Activated CD4-positive, alpha-beta T cell treated with anti-CD3 and anti-CD28 coated beads, Interleukin-2, Interleukin-6, amounts not matched to agents 100 ng/mL and 50 ng/mL, durations not matched to agents 16 hours and 8 hours (primary cell): ENCODE data around the gene COX7A2L.
"Not testable (repeated sequence)": the region's sequence is repeated elsewhere in the genome, so short reads cannot be mapped to it uniquely, and the experiment has no call there.

Experiments
- DNase-seq: peaks from one replicate; pipeline ENCODE4 v3.0.0-alpha.2; 2020

Gene COX7A2L

GRCh38 chr2:42360890-42361727, at the start of gene COX7A2L:
Gene COX7A2L, minus strand, starts transcription at chr2:42361217. Its CDS starts 56 bp downstream, at chr2:42361161.
- DNase-seq = peak; percentile 98

- no peak for DNase-seq
These were observed 47.0 kb upstream of the COX7A2L start for GRCh38 chr2:42408009-42408408.

GRCh38 chr2:42407476-42407875, 46.5 kb upstream of the COX7A2L start:
- DNase-seq = no peak

GRCh38 chr2:42404676-42405075, 43.7 kb upstream of the COX7A2L start:
- no peak for DNase-seq

GRCh38 chr2:42401773-42402172, 40.8 kb upstream of the COX7A2L start:
- no peak for DNase-seq

GRCh38 chr2:42398052-42398451, 37.0 kb upstream of the COX7A2L start:
- not testable (repeated sequence) for DNase-seq

- not testable (repeated sequence) for DNase-seq
These were observed 32.3 kb upstream of the COX7A2L start for GRCh38 chr2:42393320-42393719.

- no peak for DNase-seq
These were observed 31.2 kb upstream of the COX7A2L start for GRCh38 chr2:42392191-42392590.

- no peak for DNase-seq
These were observed 29.5 kb upstream of the COX7A2L start for GRCh38 chr2:42390401-42390969.

GRCh38 chr2:42386682-42387081, 25.7 kb upstream of the COX7A2L start:
- DNase-seq = peak; percentile 13

- DNase-seq = no peak
These were observed 24.2 kb upstream of the COX7A2L start for GRCh38 chr2:42385225-42385624.

GRCh38 chr2:42383855-42384530, 23.0 kb upstream of the COX7A2L start:
- DNase-seq = no peak

GRCh38 chr2:42382144-42382543, 21.1 kb upstream of the COX7A2L start:
- DNase-seq = no peak

GRCh38 chr2:42380026-42380425, 19.0 kb upstream of the COX7A2L start:
- DNase-seq = not testable (repeated sequence)

GRCh38 chr2:42378415-42378814, 17.4 kb upstream of the COX7A2L start:
- DNase-seq = no peak

- no peak for DNase-seq
These were observed 15.7 kb upstream of the COX7A2L start for GRCh38 chr2:42376758-42377157.

GRCh38 chr2:42372474-42373200, 11.6 kb upstream of the COX7A2L start:
- DNase-seq = no peak

- DNase-seq = no peak
These were observed 10.8 kb upstream of the COX7A2L start for GRCh38 chr2:42371611-42372473.

GRCh38 chr2:42369532-42370229, 8.7 kb upstream of the COX7A2L start:
- no peak for DNase-seq

- no peak for DNase-seq
These were observed 8.0 kb upstream of the COX7A2L start for GRCh38 chr2:42368817-42369531.

GRCh38 chr2:42367835-42368234, 6.8 kb upstream of the COX7A2L start:
- no peak for DNase-seq
